ENCODE measurements around the gene CCDC61.

Gene CCDC61

GRCh38 chr19:46019270-46019669 lies 24.0 kb downstream of the CCDC61 start:
- no peak overlapping the region for H3K27ac ChIP-seq
- H3K4me2 ChIP-seq = no peak overlapping the region; the same call in 1 of the 2 replicates
- peaks cover 21% of the 10 kb centered on the region for H3K36me3 ChIP-seq
- H3K27me3 ChIP-seq = peaks cover 24% of the 10 kb centered on the region
- no peaks in the 10 kb centered on the region for H3K9me3 ChIP-seq
- peaks cover 39% of the 10 kb centered on the region for H4K20me1 ChIP-seq
- H3K4me3 ChIP-seq = no peak overlapping the region
- TF ChIP-seq Cebpa-rat (IDR thresholded peaks at IDR 0.05) = no peak
- H3K9ac ChIP-seq = no peak overlapping the region
- peaks cover 41% of the 10 kb centered on the region for H3K4me1 ChIP-seq

GRCh38 chr19:46020819-46021125 lies 25.5 kb downstream of the CCDC61 start:
- no peak for TF ChIP-seq Cebpa-rat (IDR thresholded peaks at IDR 0.05)
- Histone ChIP-seq H3K4me2 (no peak overlapping the region), H3K27ac (no peak overlapping the region), H3K4me3 (no peak overlapping the region), H3K36me3 (peaks cover 14% of the 10 kb centered on the region), H3K4me1 (peaks cover 31% of the 10 kb centered on the region), H4K20me1 (peaks cover 24% of the 10 kb centered on the region), H3K27me3 (peaks cover 9% of the 10 kb centered on the region), H3K9ac (no peak overlapping the region), H3K9me3 (no peaks in the 10 kb centered on the region)

- no peak overlapping the region for H3K4me3 ChIP-seq
- H3K27ac ChIP-seq = no peak overlapping the region
- no peak for TF ChIP-seq Cebpa-rat (IDR thresholded peaks at IDR 0.05)
- H3K27me3 ChIP-seq = peaks cover under 1% of the 10 kb centered on the region
- H3K9ac ChIP-seq = no peak overlapping the region
- H3K9me3 ChIP-seq = no peaks in the 10 kb centered on the region
- peaks cover 24% of the 10 kb centered on the region for H3K4me1 ChIP-seq
- peaks cover 16% of the 10 kb centered on the region for H4K20me1 ChIP-seq
- H3K36me3 ChIP-seq = peaks cover 14% of the 10 kb centered on the region
- H3K4me2 ChIP-seq = peak overlapping the region; percentile 45
Measured at GRCh38 chr19:46021531-46022041, 26.3 kb downstream of the CCDC61 start.

GRCh38 chr19:46022061-46022430 lies 26.8 kb downstream of the CCDC61 start:
- no peak overlapping the region for H3K27ac ChIP-seq
- no peaks in the 10 kb centered on the region for H3K9me3 ChIP-seq
- TF ChIP-seq Cebpa-rat (IDR thresholded peaks at IDR 0.05) = no peak
- no peaks in the 10 kb centered on the region for H3K27me3 ChIP-seq
- peaks cover 15% of the 10 kb centered on the region for H4K20me1 ChIP-seq
- H3K36me3 ChIP-seq = peaks cover 14% of the 10 kb centered on the region
- peaks cover 21% of the 10 kb centered on the region for H3K4me1 ChIP-seq
- no peak overlapping the region for H3K9ac ChIP-seq
- H3K4me3 ChIP-seq = no peak overlapping the region
- H3K4me2 ChIP-seq = no peak overlapping the region; the same call in 1 of the 2 replicates

- no peaks in the 10 kb centered on the region for H3K27me3 ChIP-seq
- peaks cover 11% of the 10 kb centered on the region for H3K36me3 ChIP-seq
- H3K9me3 ChIP-seq = no peaks in the 10 kb centered on the region
- no peak within 1 kb of the TSS for H3K27ac ChIP-seq
- no peak within 1 kb of the TSS for H3K4me3 ChIP-seq
- TF ChIP-seq Cebpa-rat (IDR thresholded peaks at IDR 0.05) = no peak
- H3K4me2 ChIP-seq = peak within 1 kb of the TSS; percentile 45; the same call in 1 of the 2 replicates
- H3K9ac ChIP-seq = no peak within 1 kb of the TSS
- peaks cover 12% of the 10 kb centered on the region; the same call in 1 of the 2 replicates for H4K20me1 ChIP-seq
- H3K4me1 ChIP-seq = peaks cover 19% of the 10 kb centered on the region
Measured at GRCh38 chr19:46022431-46023310, 27.4 kb downstream of the CCDC61 start, which contains the start of gene PGLYRP1. PGLYRP1 (minus strand) TSS chr19:46023053; CDS start chr19:46023021, 32 bp downstream.

GRCh38 chr19:46023311-46023779 lies 28.1 kb downstream of the CCDC61 start:
- no peaks in the 10 kb centered on the region for H3K9me3 ChIP-seq
- H3K4me3 ChIP-seq = no peak overlapping the region
- peaks cover 19% of the 10 kb centered on the region for H3K4me1 ChIP-seq
- H4K20me1 ChIP-seq = peaks cover 12% of the 10 kb centered on the region; the same call in 1 of the 2 replicates
- no peak for TF ChIP-seq Cebpa-rat (IDR thresholded peaks at IDR 0.05)
- no peaks in the 10 kb centered on the region for H3K27me3 ChIP-seq
- H3K36me3 ChIP-seq = peaks cover 4% of the 10 kb centered on the region
- H3K27ac ChIP-seq = no peak overlapping the region
- no peak overlapping the region for H3K9ac ChIP-seq
- no peak overlapping the region for H3K4me2 ChIP-seq

GRCh38 chr19:46025835-46026234 lies 30.6 kb downstream of the CCDC61 start:
- no peak overlapping the region for H3K4me2 ChIP-seq
- H3K4me3 ChIP-seq = no peak overlapping the region
- peaks cover 10% of the 10 kb centered on the region for H3K4me1 ChIP-seq
- no peak overlapping the region for H3K27ac ChIP-seq
- no peak for TF ChIP-seq Cebpa-rat (IDR thresholded peaks at IDR 0.05)
- no peaks in the 10 kb centered on the region for H3K36me3 ChIP-seq
- H3K27me3 ChIP-seq = no peaks in the 10 kb centered on the region
- H3K9ac ChIP-seq = no peak overlapping the region
- H4K20me1 ChIP-seq = peaks cover 9% of the 10 kb centered on the region; the same call in 1 of the 2 replicates
- H3K9me3 ChIP-seq = no peaks in the 10 kb centered on the region

GRCh38 chr19:46030812-46031550 lies 35.7 kb downstream of the CCDC61 start:
- Histone ChIP-seq H3K9me3 (peaks cover 20% of the 10 kb centered on the region), H3K4me3 (no peak overlapping the region), H4K20me1 (no peaks in the 10 kb centered on the region), H3K4me1 (no peaks in the 10 kb centered on the region), H3K9ac (no peak overlapping the region), H3K27ac (no peak overlapping the region), H3K36me3 (peaks cover 21% of the 10 kb centered on the region), H3K27me3 (no peaks in the 10 kb centered on the region), H3K4me2 (no peak overlapping the region)
- TF ChIP-seq Cebpa-rat (IDR thresholded peaks at IDR 0.05) = no peak

GRCh38 chr19:46031781-46032596 lies 36.7 kb downstream of the CCDC61 start:
- peaks cover 20% of the 10 kb centered on the region for H3K9me3 ChIP-seq
- no peak overlapping the region for H3K4me3 ChIP-seq
- H3K27me3 ChIP-seq = no peaks in the 10 kb centered on the region
- peaks cover 21% of the 10 kb centered on the region for H3K36me3 ChIP-seq
- H4K20me1 ChIP-seq = no peaks in the 10 kb centered on the region
- no peak overlapping the region for H3K9ac ChIP-seq
- H3K27ac ChIP-seq = no peak overlapping the region
- H3K4me1 ChIP-seq = no peaks in the 10 kb centered on the region
- TF ChIP-seq Cebpa-rat (IDR thresholded peaks at IDR 0.05) = no peak
- no peak overlapping the region for H3K4me2 ChIP-seq
